Natural killer cell (primary cell): ENCODE data around the gene ERC1. TPM values are rescaled to one million over a fixed set of nuclear protein-coding genes. Genes with fewer than 3 reads are reported as not detected.

Source experiments
- ATAC-seq, 3 donors: fragments of 150-1000 bp in 2 of 3; fragments of 200-7000 bp in 1 of 3; cut with Tn5 transposase; 1 replicate in 1 of 3; 2 replicates in 2 of 3; pipeline ENCODE4 v1.10.0; 2021; ENCODE audit warnings: mild to moderate bottlenecking in 2 of 3, moderate library complexity in 2 of 3
- DNase-seq, 2 donors: peaks; one replicate each; pipeline versions ENCODE4 v3.0.0 to v3.0.0-alpha.2; 2013 to 2021; ENCODE audit warnings: mixed read lengths in 1 of 2
- H3K27ac ChIP-seq: one replicate; pipeline ENCODE4 v1.5.1; 2013; ENCODE audit warnings: mild to moderate bottlenecking, low read length
- H3K27me3 ChIP-seq: one replicate; pipeline ENCODE4 v1.6.1; 2013; ENCODE audit warnings: low read length; ENCODE audit not compliant: control insufficient read depth, insufficient read depth
- H3K36me3 ChIP-seq: one replicate; pipeline ENCODE4 v1.6.1; 2013; ENCODE audit warnings: low read length; ENCODE audit not compliant: control insufficient read depth, insufficient read depth
- H3K4me1 ChIP-seq: one replicate; pipeline ENCODE4 v1.6.1; 2013; ENCODE audit warnings: low read length; ENCODE audit not compliant: control insufficient read depth, insufficient read depth
- H3K4me3 ChIP-seq: one replicate; pipeline ENCODE4 v1.5.1; 2013; ENCODE audit warnings: low read length
- H3K9me3 ChIP-seq: one replicate; pipeline ENCODE4 v1.6.1; 2013; ENCODE audit warnings: low read length; ENCODE audit not compliant: control insufficient read depth, insufficient read depth
- H3K27ac Mint-ChIP-seq, 2 donors: one replicate each; pipeline ENCODE4 v1.8.0; 2022; ENCODE audit warnings: mild to moderate bottlenecking in 2 of 2, mixed read lengths in 2 of 2, moderate library complexity in 1 of 2
- H3K27me3 Mint-ChIP-seq, 2 donors: one replicate each; pipeline ENCODE4 v1.8.0; 2022; ENCODE audit warnings: low read depth in 2 of 2, mixed read lengths in 2 of 2
- H3K36me3 Mint-ChIP-seq: one replicate; pipeline ENCODE4 v1.8.0; 2022; ENCODE audit warnings: mixed read lengths
- H3K4me1 Mint-ChIP-seq, 2 donors: one replicate each; pipeline ENCODE4 v1.8.0; 2022; ENCODE audit warnings: mixed read lengths in 2 of 2
- H3K4me3 Mint-ChIP-seq: one replicate; pipeline ENCODE4 v1.8.0; 2022; ENCODE audit warnings: mild to moderate bottlenecking, moderate library complexity, mixed read lengths
- H3K9me3 Mint-ChIP-seq, 2 donors: one replicate each; pipeline ENCODE4 v1.8.0; 2022; ENCODE audit warnings: mixed read lengths in 2 of 2
- WGBS: methylation state at CpG from one replicate; pipeline ENCODE4 v1.1.7; 2013; ENCODE audit warnings: missing lambda C conversion rate; ENCODE audit not compliant: insufficient coverage; 5-methylcytosine and 5-hydroxymethylcytosine counted together
- intact Hi-C: fragments of 100-400 bp; cut with micrococcal nuclease; formaldehyde crosslinking; loops from one replicate; pipeline ENCODE4 v1.14.2; 2022
- total RNA-seq, 4 donors: library from RNA; stranded (reverse); fragments of 120-200 nt in 1 of 4; gene quantifications; one replicate each; pipeline versions ENCODE4 v1.2.3 to v1.2.4, GENCODE V29; 2013 to 2022
- TF ChIP-seq, protein P1 (sequence below): fragments of 200-600 bp; IDR thresholded peaks from one replicate; pipeline ENCODE4 v1.8.0; 2022; ENCODE audit warnings: antibody characterized with exemption

The ERC1 gene
- total RNA-seq, 3 donors from 2014 or later (not counting 1 experiment from before 2014, with no cell fraction given): 43.5 to 54.0 (median 44.9) TPM

DNA sequence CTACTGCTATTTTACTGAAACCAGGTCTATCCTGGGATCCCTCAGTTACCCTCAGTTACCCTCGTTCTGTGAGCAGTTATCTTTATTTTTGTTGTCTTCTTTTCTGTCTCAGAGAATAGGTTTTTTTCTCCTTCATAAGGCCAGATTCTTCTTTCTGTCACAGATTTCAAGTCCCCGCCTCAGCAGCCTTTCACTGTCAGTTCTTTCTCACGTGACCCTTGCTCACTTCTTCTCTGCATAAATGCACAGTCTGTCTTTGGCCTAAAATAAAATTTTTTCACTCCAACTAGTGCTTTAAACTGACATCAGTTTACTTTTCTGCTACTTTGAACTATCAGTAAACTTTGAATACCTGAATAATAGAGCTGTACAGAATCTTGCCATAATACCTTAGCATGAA is 299.7 kb downstream of the ERC1 start:
- Mint-ChIP-seq H3K4me1 (no peaks in the 10 kb centered on the region), H3K9me3 (no peaks in the 10 kb centered on the region), H3K36me3 (no peaks in the 10 kb centered on the region), H3K27me3 (no peaks in the 10 kb centered on the region), H3K27ac (no peak overlapping the region), H3K4me3 (no peak overlapping the region)
- WGBS: 88% methylated on average over 3 of the region's 3 CpGs
- ATAC-seq: no peak
- intact Hi-C loops: no loop called here
- TF ChIP-seq, protein P1, sequence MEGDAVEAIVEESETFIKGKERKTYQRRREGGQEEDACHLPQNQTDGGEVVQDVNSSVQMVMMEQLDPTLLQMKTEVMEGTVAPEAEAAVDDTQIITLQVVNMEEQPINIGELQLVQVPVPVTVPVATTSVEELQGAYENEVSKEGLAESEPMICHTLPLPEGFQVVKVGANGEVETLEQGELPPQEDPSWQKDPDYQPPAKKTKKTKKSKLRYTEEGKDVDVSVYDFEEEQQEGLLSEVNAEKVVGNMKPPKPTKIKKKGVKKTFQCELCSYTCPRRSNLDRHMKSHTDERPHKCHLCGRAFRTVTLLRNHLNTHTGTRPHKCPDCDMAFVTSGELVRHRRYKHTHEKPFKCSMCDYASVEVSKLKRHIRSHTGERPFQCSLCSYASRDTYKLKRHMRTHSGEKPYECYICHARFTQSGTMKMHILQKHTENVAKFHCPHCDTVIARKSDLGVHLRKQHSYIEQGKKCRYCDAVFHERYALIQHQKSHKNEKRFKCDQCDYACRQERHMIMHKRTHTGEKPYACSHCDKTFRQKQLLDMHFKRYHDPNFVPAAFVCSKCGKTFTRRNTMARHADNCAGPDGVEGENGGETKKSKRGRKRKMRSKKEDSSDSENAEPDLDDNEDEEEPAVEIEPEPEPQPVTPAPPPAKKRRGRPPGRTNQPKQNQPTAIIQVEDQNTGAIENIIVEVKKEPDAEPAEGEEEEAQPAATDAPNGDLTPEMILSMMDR: no peak
- no peaks in the 10 kb centered on the region for H3K27me3 ChIP-seq
- H3K36me3 ChIP-seq: no peaks in the 10 kb centered on the region
- H3K4me3 ChIP-seq: no peak overlapping the region
- no peak for DNase-seq
- H3K4me1 ChIP-seq: no peaks in the 10 kb centered on the region
- no peak overlapping the region for H3K27ac ChIP-seq
- no peaks in the 10 kb centered on the region for H3K9me3 ChIP-seq

DNA sequence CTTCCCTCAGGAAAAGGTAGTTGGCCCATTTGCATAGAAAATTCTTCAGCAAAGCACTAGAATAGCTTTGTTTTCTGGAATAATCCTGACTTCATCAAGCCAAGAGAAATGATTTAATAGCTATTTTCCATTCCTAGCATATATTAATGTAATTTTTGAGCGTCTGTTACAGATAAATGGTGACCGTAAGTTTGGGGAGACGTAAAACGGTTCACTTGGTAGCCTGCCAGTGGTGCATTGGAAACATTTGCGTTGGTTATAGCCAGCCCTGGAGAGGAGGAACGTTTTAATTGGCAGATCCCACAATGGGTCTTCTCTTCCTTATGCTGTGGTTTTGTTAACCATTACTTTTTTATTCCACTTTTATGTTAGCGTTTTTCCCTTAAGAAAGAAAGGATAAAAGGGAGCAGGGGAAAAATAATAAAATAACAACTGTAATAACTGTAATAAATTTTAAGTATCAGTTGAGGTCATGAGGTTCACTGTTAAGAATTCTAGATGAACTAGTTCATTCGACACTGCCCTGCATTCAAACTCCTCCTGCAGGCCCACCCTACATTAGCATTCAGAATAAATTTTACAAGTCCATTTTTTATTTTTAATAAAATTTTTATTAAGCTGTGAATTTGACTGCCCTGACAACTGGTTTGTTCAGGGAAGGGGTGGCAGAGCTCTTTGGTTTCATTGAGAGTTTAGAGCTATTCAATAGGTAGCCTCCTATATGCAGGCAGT is 300.7 kb downstream of the ERC1 start:
- no peak overlapping the region for H3K4me3 Mint-ChIP-seq
- Histone ChIP-seq H3K9me3 (no peaks in the 10 kb centered on the region), H3K36me3 (no peaks in the 10 kb centered on the region), H3K4me3 (no peak overlapping the region), H3K4me1 (no peaks in the 10 kb centered on the region), H3K27ac (no peak overlapping the region), H3K27me3 (no peaks in the 10 kb centered on the region)
- DNase-seq (no peak), ATAC-seq (no peak)
- H3K36me3 Mint-ChIP-seq: no peaks in the 10 kb centered on the region
- H3K27ac Mint-ChIP-seq: no peak overlapping the region
- intact Hi-C loops: no loop called here
- WGBS: 98% methylated on average over 5 of the region's 8 CpGs
- H3K4me1 Mint-ChIP-seq: no peaks in the 10 kb centered on the region
- H3K27me3 Mint-ChIP-seq: no peaks in the 10 kb centered on the region
- TF ChIP-seq, protein P1: no peak
- H3K9me3 Mint-ChIP-seq: no peaks in the 10 kb centered on the region

DNA sequence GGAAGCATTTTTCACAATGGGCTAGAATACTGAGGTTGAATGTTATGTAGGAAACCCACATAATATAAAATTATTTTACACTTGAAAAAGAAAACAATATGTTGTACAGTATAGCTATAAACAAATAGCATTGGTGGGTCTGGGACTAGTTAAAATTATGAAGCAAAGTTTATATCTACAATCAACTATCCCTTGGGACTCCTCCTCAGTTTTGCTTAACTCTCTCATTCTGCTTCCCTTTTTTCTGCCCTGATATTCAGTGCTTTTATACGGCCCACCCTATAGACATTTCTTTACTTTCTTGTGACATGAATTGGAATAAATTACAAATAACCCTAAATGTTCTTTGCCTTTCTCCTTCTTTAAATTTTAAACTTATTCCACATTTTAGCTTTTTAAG is 302.9 kb downstream of the ERC1 start:
- intact Hi-C loops: no loop called here
- 100% methylated on average over 1 of the region's 1 CpG for WGBS
- no peaks in the 10 kb centered on the region for H3K27me3 ChIP-seq
- H3K4me3 Mint-ChIP-seq: no peak overlapping the region
- no peak overlapping the region for H3K4me3 ChIP-seq
- H3K9me3 Mint-ChIP-seq: no peaks in the 10 kb centered on the region
- H3K4me1 ChIP-seq: no peaks in the 10 kb centered on the region
- no peaks in the 10 kb centered on the region for H3K36me3 ChIP-seq
- DNase-seq: no peak
- no peaks in the 10 kb centered on the region for H3K4me1 Mint-ChIP-seq
- ATAC-seq: no peak
- H3K27ac ChIP-seq: no peak overlapping the region
- H3K9me3 ChIP-seq: no peaks in the 10 kb centered on the region
- no peak overlapping the region for H3K27ac Mint-ChIP-seq
- TF ChIP-seq, protein P1: no peak
- no peaks in the 10 kb centered on the region for H3K36me3 Mint-ChIP-seq
- H3K27me3 Mint-ChIP-seq: no peaks in the 10 kb centered on the region

DNA sequence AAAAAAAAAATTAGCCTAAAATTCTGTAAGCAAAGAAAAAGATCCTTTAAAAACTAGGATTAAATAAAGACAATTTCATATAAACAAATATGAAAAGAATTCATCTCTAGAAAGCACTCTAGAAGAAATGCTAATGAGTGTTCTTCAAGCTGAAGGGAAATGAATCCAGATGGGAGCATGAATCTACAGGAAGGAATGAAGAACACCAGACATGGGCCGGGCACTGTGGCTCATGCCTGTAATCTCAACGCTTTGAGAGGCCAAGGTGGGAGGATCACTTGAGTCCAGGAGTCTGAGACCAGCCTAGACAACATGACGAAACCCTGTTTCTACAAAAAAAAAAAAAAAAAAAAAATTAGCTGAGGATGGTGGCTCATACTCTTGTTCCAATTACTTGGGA is 306.2 kb downstream of the ERC1 start:
- DNase-seq: no peak
- Histone ChIP-seq H3K36me3 (no peaks in the 10 kb centered on the region), H3K9me3 (no peaks in the 10 kb centered on the region), H3K27ac (no peak overlapping the region), H3K27me3 (no peaks in the 10 kb centered on the region), H3K4me1 (no peaks in the 10 kb centered on the region), H3K4me3 (no peak overlapping the region)
- no peaks in the 10 kb centered on the region for H3K4me1 Mint-ChIP-seq
- no peaks in the 10 kb centered on the region for H3K27me3 Mint-ChIP-seq
- TF ChIP-seq, protein P1: no peak
- ATAC-seq: no peak
- peaks cover 14% of the 10 kb centered on the region for H3K36me3 Mint-ChIP-seq
- 100% methylated on average over 2 of the region's 3 CpGs for WGBS
- no peaks in the 10 kb centered on the region for H3K9me3 Mint-ChIP-seq
- intact Hi-C loops: no loop called here
- no peak overlapping the region for H3K4me3 Mint-ChIP-seq
- no peak overlapping the region for H3K27ac Mint-ChIP-seq
